Hepatic stellate cell (primary cell): Measurements from ENCODE around the gene RP9.

Experiments used
- DNase-seq: peaks from one replicate; pipeline ENCODE4 v3.0.0; 2011; ENCODE audit warnings: low spot score

The RP9 gene

GRCh38 chr7:33062782-33063443 lies 46.3 kb downstream of the RP9 start:
- DNase-seq: peak; percentile 88

- peak; percentile 45 for DNase-seq
These were observed 47.0 kb downstream of the RP9 start, which contains the start of gene NT5C3A for GRCh38 chr7:33062023-33062781. TSS of gene NT5C3A (minus strand) at chr7:33062776. CDS start at chr7:33062705, 71 bp downstream.

GRCh38 chr7:33061282-33061937 lies 47.8 kb downstream of the RP9 start:
- DNase-seq: no peak

GRCh38 chr7:33059635-33060034 lies 49.6 kb downstream of the RP9 start:
- no peak for DNase-seq

GRCh38 chr7:33055158-33055557 lies 54.0 kb downstream of the RP9 start:
- DNase-seq: no peak

GRCh38 chr7:33054261-33054964 lies 54.8 kb downstream of the RP9 start:
- no peak for DNase-seq

GRCh38 chr7:33053721-33054120 lies 55.5 kb downstream of the RP9 start:
- no peak for DNase-seq

GRCh38 chr7:33050535-33051318 lies 58.5 kb downstream of the RP9 start:
- no peak for DNase-seq

GRCh38 chr7:33048704-33049103 lies 60.5 kb downstream of the RP9 start:
- DNase-seq: no peak

- no peak for DNase-seq
These were observed 60.9 kb downstream of the RP9 start for GRCh38 chr7:33048257-33048656.

GRCh38 chr7:33044986-33045385 lies 64.2 kb downstream of the RP9 start:
- DNase-seq: no peak
